ACC112 (cell line): ENCODE results near the gene SPACA5.
A peak's percentile ranks its signal among the peaks of the same experiment; 100 is the strongest.

Source experiments
- H2AFZ ChIP-seq: fragments of 200-600 bp; sonication (generic); one replicate; pipeline ENCODE4 v1.6.0; 2017; ENCODE audit warnings: antibody characterized with exemption, low read length; ENCODE audit not compliant: unreplicated experiment
- H3K27ac ChIP-seq: fragments of 200-600 bp; sonication (generic); 2 replicates; pipeline ENCODE4 v1.5.1; 2014; ENCODE audit warnings: low read depth, mild to moderate bottlenecking, antibody characterized with exemption, low read length, moderate library complexity
- H3K27me3 ChIP-seq: fragments of 200-600 bp; sonication (generic); 2 replicates; pipeline ENCODE4 v1.6.1; 2014; ENCODE audit warnings: mild to moderate bottlenecking, antibody characterized with exemption, low read length, moderate library complexity, mixed read lengths; ENCODE audit not compliant: insufficient read depth
- H3K36me3 ChIP-seq: fragments of 200-600 bp; sonication (generic); 2 replicates; pipeline ENCODE4 v1.6.1; 2016; ENCODE audit warnings: mild to moderate bottlenecking, antibody characterized with exemption, low read length, moderate library complexity, mixed read lengths; ENCODE audit not compliant: insufficient read depth
- H3K4me1 ChIP-seq: fragments of 200-600 bp; sonication (generic); one replicate; pipeline ENCODE4 v1.6.1; 2016; ENCODE audit warnings: low read length, mixed read lengths; ENCODE audit not compliant: insufficient read depth, unreplicated experiment, control insufficient read depth
- H3K4me3 ChIP-seq: fragments of 200-600 bp; sonication (generic); 2 replicates; pipeline ENCODE4 v1.5.1; 2014; ENCODE audit warnings: mild to moderate bottlenecking, low read depth, low read length
- H3K79me2 ChIP-seq: fragments of 200-600 bp; sonication (generic); one replicate; pipeline ENCODE4 v1.6.0; 2016; ENCODE audit warnings: low read length; ENCODE audit not compliant: control insufficient read depth, unreplicated experiment, insufficient read depth

Gene SPACA5

DNA sequence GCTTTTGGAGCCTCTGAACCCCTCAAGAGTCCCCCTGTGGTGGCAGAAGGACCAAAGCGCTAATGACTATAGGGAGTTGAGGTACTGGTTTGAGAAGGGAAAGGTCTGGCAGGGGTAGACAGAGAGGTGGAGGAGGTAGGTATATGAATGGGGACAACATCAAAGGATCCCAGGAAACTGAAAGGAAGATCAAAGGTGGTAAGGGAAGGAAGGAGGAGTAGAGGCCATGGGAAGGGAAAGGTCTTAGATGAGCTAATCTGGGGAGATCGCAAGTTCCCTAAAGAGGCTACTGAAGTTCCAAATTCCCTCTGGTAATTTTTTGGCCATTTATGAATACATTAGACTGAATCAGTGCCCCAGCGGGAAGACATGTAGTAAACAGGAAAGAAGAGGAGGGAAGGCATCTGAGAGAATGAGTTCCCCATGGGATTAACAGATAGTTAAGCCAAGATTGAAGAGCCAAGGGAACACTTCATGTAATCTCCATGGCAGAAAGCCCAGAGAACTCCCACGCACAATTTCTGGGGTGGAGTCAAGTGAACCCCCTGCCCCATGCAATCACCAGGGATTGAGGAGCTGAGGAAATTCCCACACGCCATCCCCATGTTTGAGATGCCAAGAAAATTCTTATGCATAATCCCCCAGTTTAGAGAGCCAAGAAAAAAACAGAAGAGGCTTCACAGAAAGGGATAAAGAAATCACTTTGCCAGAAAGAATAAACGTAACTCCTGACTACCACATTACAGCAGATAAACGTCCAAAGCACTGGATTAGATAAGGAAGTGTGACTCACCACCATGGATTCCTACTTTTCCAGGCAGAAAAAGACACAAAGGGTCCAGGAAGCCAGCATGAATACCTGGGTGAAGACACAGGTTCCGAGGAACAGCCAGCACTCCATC, 38.9 kb downstream of the SPACA5 start:
- Histone ChIP-seq H3K27ac (peak overlapping the region; percentile 89), H3K36me3 (no peaks in the 10 kb centered on the region), H3K4me1 (peaks cover 21% of the 10 kb centered on the region), H3K27me3 (no peaks in the 10 kb centered on the region), H3K4me3 (peak overlapping the region; percentile 54), H3K79me2 (no peaks in the 10 kb centered on the region), H2AFZ (peak overlapping the region; percentile 43)

DNA sequence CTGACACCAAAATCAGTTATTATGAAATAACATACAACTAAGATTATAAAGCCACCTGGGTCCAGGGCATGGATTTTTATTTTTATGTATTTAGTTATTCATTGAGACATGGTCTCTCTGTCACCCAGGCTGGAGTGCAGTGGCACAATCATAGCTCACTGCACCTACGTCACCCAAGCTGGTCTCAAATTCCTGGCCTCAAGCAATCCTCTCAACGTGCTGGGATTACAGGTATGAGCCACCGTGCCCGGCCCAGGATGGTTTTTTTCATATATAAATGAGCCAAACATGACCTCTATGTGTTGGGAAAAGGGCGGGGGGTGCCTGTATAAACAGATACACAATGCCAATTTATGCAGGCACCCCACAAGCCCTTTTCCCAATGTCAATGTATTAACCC, 40.1 kb downstream of the SPACA5 start:
- Histone ChIP-seq H2AFZ (no peak overlapping the region), H3K79me2 (no peaks in the 10 kb centered on the region), H3K4me3 (no peak overlapping the region), H3K4me1 (peaks cover 21% of the 10 kb centered on the region), H3K27me3 (no peaks in the 10 kb centered on the region), H3K36me3 (no peaks in the 10 kb centered on the region), H3K27ac (peak overlapping the region; percentile 89)

DNA sequence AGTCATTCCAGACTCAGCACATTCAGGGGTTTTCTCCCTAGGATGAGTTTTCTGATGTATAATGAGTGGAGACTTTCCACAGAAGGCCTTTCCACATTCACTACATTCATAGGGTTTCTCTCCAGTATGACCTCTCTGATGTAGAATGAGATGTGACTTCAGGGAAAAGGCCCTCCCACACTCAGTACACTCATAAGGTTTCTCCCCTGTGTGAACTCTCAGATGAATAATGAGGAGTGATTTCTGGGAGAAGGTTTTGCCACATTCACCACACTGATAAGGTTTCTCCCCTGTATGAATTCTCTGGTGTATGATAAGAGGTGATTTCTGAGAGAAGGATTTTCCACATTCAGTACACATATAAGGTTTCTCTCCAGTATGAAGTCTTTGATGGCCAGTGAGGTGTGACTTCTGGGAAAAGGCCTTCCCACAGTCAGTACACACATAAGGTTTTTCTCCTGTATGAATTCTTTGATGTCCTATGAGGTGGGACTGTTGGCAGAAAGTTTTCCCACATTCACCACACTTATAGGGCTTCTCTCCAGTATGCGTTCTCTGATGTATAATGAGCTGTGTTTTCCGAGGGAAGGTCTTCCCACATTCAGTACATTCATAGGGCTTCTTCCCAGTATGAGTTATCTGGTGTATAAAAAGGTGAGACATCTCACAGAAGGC, 52.0 kb downstream of the SPACA5 start:
- Histone ChIP-seq H2AFZ (no peak overlapping the region), H3K4me1 (no peaks in the 10 kb centered on the region), H3K27me3 (no peaks in the 10 kb centered on the region), H3K36me3 (peaks cover 32% of the 10 kb centered on the region), H3K27ac (no peak overlapping the region), H3K79me2 (no peaks in the 10 kb centered on the region), H3K4me3 (no peak overlapping the region)

DNA sequence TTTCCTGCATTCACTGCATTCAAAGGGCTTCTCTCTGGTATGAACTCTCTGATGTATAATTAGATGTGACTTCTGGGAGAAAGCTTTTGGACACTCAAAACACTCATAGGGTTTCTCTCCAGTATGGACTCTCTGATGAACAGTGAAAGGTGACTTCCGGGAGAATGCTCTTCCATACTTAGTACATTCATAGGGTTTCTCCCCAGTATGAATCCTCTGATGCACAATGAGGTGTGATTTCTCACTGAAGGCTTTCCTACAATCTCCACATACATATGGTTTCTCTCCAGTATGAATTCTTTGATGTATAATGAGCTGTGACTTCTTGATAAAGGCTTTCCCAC, 52.5 kb downstream of the SPACA5 start:
- Histone ChIP-seq H3K27me3 (no peaks in the 10 kb centered on the region), H3K79me2 (no peaks in the 10 kb centered on the region), H3K4me1 (no peaks in the 10 kb centered on the region), H3K36me3 (peaks cover 32% of the 10 kb centered on the region), H3K27ac (no peak overlapping the region), H3K4me3 (no peak overlapping the region), H2AFZ (no peak overlapping the region)
